Left cardiac atrium (tissue), 4 donors: Measurements from ENCODE around the gene SERTAD1. TPM values are rescaled to one million over a fixed set of nuclear protein-coding genes. Genes with fewer than 3 reads are reported as not detected.
"Not testable (repeated sequence)": the region's sequence is repeated elsewhere in the genome, so short reads cannot be mapped to it uniquely, and the experiment has no call there.

ENCODE experiments used
- ATAC-seq, 2 donors: fragments of 200-7000 bp; cut with Tn5 transposase; one replicate each; pipeline ENCODE4 v1.9.1; 2020; ENCODE audit warnings: mild to moderate bottlenecking in 2 of 2, moderate library complexity in 2 of 2
- DNase-seq: peaks from one replicate; pipeline ENCODE4 v3.0.0-alpha.2; 2020
- intact Hi-C, 2 donors: fragments of 100-400 bp; cut with DNase I; formaldehyde crosslinking; loops; one replicate each; pipeline versions ENCODE4 v1.14.1 to v1.15.1; 2022 to 2023
- total RNA-seq, 2 donors: library from RNA; stranded (reverse); fragmentation: NEBNext Ultra II Directional; extraction: Animal tissue kit (Norgen Biotek cat#: 25700); gene quantifications; one replicate each; pipeline ENCODE4 v1.2.1, GENCODE V29; 2021
- donor health status: DM: no; HTN: yes; CAD: no.
- donor health status: DM: no; HTN: yes; CAD: no; lungs with severe emphysema.
- donor health status: DM: yes; HTN: yes; CAD: no.
- donor health status: Dilated cardiomyopathy.

Gene SERTAD1
- total RNA-seq, 2 donors from 2014 or later, result 9.4 to 17.0 TPM

GRCh38 chr19:40413291-40413845 lies 12.4 kb downstream of the SERTAD1 start, which contains the start of gene PRX:
TSS of gene PRX (minus strand) at chr19:40413378. CDS start at chr19:40407932, 5,446 bp downstream.
- ATAC-seq (no peak), DNase-seq (no peak)
- intact Hi-C loops, result no loop called here

GRCh38 chr19:40412866-40413265 lies 12.9 kb downstream of the SERTAD1 start:
- intact Hi-C loops, result no loop called here
- DNase-seq (no peak), ATAC-seq (no peak)

- DNase-seq (no peak), ATAC-seq (peak in 1 of 2 donors; percentile 4)
- intact Hi-C loops, result no loop called here
Measured at GRCh38 chr19:40411958-40412499, 13.8 kb downstream of the SERTAD1 start.

GRCh38 chr19:40411125-40411842 lies 14.5 kb downstream of the SERTAD1 start:
- intact Hi-C loops, result no loop called here
- DNase-seq, result peak; percentile 64
- peak; percentile 90 to 92 for ATAC-seq

GRCh38 chr19:40410030-40410389 lies 15.8 kb downstream of the SERTAD1 start:
- intact Hi-C loops, result no loop called here
- ATAC-seq (no peak), DNase-seq (no peak)

GRCh38 chr19:40408598-40408925 lies 17.2 kb downstream of the SERTAD1 start:
- intact Hi-C loops, ATAC-seq, DNase-seq: not testable (repeated sequence)

GRCh38 chr19:40407714-40408597 lies 17.8 kb downstream of the SERTAD1 start:
- intact Hi-C loops, result no loop called here
- DNase-seq (no peak), ATAC-seq (no peak)

GRCh38 chr19:40403262-40403984 lies 22.4 kb downstream of the SERTAD1 start:
- peak; percentile 93 for DNase-seq

GRCh38 chr19:40400559-40400958 lies 25.2 kb downstream of the SERTAD1 start:
- ATAC-seq, result no peak
- no peak for DNase-seq
- intact Hi-C loops, result no loop called here

More at GRCh38 chr19:40403262-40403984, 22.4 kb downstream of the SERTAD1 start:
- ATAC-seq, result peak; percentile 93 to 97
- intact Hi-C loops, result no loop called here

- intact Hi-C loops, result loop anchor here in 1 of 2 donors (5.0 kb wide), 1 partner anchor 41 kb away; no protein-coding TSS in a partner anchor
- peak; percentile 14 to 17 for ATAC-seq
- peak; percentile 61 for DNase-seq
Measured at GRCh38 chr19:40398417-40399131, 27.2 kb downstream of the SERTAD1 start.

- ATAC-seq (no peak), DNase-seq (no peak)
- intact Hi-C loops, result loop anchor here in 1 of 2 donors (5.0 kb wide), 1 partner anchor 40 kb away; no protein-coding TSS in a partner anchor
Measured at GRCh38 chr19:40397568-40397906, 28.3 kb downstream of the SERTAD1 start.

- intact Hi-C loops, result loop anchor here in 1 of 2 donors (5.0 kb wide), 1 partner anchor 40 kb away; no protein-coding TSS in a partner anchor
- no peak for ATAC-seq
- DNase-seq, result no peak
Measured at GRCh38 chr19:40396886-40397567, 28.8 kb downstream of the SERTAD1 start.

GRCh38 chr19:40395956-40396355 lies 29.8 kb downstream of the SERTAD1 start:
- no peak for DNase-seq
- no peak for ATAC-seq
- intact Hi-C loops, result loop anchor here in 1 of 2 donors (5.0 kb wide), 1 partner anchor 39 kb away; no protein-coding TSS in a partner anchor

- ATAC-seq (no peak), DNase-seq (no peak)
- intact Hi-C loops, result loop anchor here in 1 of 2 donors (5.0 kb wide), 1 partner anchor 38 kb away; no protein-coding TSS in a partner anchor
Measured at GRCh38 chr19:40394816-40395210, 31.0 kb downstream of the SERTAD1 start.

- ATAC-seq (no peak), DNase-seq (no peak)
- intact Hi-C loops, result no loop called here
Measured at GRCh38 chr19:40393894-40394815, 31.6 kb downstream of the SERTAD1 start.

GRCh38 chr19:40392894-40393517 lies 32.8 kb downstream of the SERTAD1 start:
- DNase-seq, result no peak
- intact Hi-C loops, result no loop called here
- ATAC-seq, result peak; percentile 20 to 29
